ENCODE measurements around the gene ADAMTS16.

The ADAMTS16 gene

DNA sequence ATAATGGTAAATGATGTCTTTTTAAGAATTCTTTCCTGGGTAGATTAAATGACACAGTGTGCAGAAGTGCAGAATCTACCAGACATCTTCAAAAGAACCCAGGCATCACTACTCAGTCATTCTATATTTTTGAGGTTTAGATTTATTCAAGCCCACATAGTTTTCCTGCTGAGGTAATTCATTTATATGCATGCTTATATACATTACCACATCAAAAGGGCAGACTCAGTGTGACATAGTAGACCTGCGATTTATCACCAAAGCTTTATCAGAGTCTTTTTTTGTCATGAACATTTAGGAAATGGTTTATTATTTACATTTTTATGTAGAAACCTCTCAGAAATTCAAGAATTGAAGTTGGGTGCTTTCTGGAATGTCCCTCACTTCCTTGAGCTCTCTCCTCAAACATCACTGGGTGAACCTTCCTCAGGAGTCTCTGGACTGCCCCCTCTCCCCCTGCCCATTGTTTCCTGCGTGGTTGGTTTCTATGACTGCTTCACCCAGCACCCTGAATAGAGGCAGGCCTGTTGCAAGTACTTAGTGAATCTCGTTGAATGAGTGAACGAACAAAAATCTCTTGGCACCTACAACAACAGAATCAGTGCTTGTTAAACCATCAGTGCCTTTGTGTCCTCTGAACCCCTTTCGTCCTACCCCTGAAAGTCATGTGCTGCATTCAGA lies 42.5 kb downstream of the ADAMTS16 start:
- DNase-seq (ENCODE audit: low read depth, low spot score), result no peak

GRCh38 chr5:5183189-5183699 lies 43.1 kb downstream of the ADAMTS16 start:
- peak; percentile 58 for DNase-seq (ENCODE audit: low read depth, low spot score)

GRCh38 chr5:5183933-5184332 lies 43.8 kb downstream of the ADAMTS16 start:
- no peak for DNase-seq (ENCODE audit: low read depth, low spot score)

DNA sequence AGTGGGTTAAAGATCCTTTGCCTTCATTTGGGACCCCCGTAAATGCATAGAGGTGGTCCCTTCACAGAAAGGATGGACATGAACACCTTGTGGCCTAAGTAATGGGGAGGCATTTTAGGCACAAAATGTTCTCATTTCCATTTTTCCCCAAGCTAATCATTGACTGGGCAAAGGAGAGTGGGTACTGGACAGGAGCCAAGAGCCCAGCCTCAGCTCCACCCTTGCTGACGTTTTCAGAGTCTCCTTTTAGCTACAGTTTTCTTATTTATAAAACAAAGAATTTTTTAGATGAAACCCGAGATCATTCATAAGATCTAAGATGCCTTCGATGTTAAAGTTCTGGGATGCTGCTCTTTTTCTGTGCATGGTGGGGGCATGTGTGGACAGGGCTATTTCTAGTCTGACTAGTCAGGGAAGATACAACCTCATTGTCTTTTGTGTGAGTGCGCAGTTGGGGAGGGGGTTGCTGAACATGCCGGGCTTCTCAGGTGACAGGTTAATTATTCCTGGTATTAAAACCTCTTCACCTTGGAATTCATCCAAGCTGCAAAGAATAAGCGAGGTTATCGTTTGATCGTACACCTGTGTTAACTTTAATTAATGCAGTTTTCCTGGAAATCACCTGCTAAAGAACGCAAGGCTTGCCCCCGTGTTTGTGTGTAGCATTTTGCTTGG lies 48.4 kb downstream of the ADAMTS16 start:
- no peak for DNase-seq (ENCODE audit: low read depth, low spot score)

GRCh38 chr5:5189051-5189430 lies 48.9 kb downstream of the ADAMTS16 start:
- DNase-seq (ENCODE audit: low read depth, low spot score), result no peak

GRCh38 chr5:5191906-5192305 lies 51.8 kb downstream of the ADAMTS16 start:
- DNase-seq (ENCODE audit: low read depth, low spot score), result no peak

DNA sequence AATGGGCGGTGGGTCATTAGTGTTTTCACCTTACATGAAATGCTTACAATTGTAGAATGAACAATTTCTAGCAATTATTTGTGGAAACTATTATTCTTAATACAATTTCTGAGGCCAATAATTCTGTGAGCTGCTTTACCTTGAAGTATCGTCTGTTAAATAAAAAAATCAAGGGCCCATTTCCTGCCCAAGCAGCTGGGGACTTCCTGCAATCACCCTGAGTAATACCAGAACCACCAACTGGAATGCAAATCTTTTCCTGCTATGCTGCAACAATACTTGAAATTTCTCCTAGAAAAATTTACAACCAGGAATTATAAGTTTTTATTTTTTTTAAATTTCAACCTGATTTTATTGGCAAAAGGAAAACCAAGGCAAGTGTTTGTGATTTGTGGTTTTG lies 52.6 kb downstream of the ADAMTS16 start:
- DNase-seq (ENCODE audit: low read depth, low spot score), result no peak

GRCh38 chr5:5195128-5195918 lies 55.2 kb downstream of the ADAMTS16 start:
- no peak for DNase-seq (ENCODE audit: low read depth, low spot score)

DNA sequence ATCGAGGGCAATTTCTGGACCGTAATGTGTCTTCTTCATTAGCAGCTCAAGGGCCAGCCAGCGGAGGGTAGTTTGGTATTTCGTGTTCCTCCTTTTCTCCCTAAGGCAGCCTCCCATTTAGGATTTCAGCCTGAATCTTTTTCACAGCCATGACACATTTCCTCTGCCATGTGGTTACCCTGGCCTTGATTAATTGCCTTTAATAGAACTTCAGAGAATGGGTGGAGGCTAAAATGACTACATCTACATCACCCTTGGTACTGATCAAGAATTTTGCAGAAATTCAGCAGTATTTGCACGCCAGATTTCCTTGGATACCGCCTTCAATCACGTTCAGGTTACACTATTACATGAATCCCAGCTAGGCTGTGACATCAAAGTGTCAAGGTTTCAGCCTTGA lies 58.0 kb downstream of the ADAMTS16 start:
- no peak for DNase-seq (ENCODE audit: low read depth, low spot score)

GRCh38 chr5:5198815-5199214 lies 58.7 kb downstream of the ADAMTS16 start:
- DNase-seq (ENCODE audit: low read depth, low spot score), result no peak

DNA sequence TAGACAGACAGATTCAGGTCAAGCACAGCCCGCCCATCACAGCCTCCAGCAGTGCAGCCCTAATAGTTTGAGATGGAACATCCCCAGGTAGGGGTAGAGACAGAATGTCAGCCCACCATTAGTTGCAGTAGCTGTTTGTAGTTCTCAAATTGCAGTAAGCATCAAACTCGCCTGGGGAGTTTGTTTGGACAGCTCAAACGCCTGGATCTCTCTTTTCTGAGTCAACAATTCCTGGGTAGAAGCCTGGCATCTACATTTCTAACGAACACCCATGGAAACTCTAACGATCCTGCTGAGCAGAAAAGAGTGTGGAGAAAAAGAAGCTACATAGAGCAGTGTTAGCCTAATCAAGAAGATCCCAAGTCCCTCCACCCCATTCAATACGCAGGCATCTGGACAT lies 59.4 kb downstream of the ADAMTS16 start:
- peak; percentile 58 for DNase-seq (ENCODE audit: low read depth, low spot score)

GRCh38 chr5:5200133-5200532 lies 60.0 kb downstream of the ADAMTS16 start:
- peak; percentile 77 for DNase-seq (ENCODE audit: low read depth, low spot score)

- no peak for DNase-seq (ENCODE audit: low read depth, low spot score)
Measured at GRCh38 chr5:5202321-5202720, 62.2 kb downstream of the ADAMTS16 start.

DNA sequence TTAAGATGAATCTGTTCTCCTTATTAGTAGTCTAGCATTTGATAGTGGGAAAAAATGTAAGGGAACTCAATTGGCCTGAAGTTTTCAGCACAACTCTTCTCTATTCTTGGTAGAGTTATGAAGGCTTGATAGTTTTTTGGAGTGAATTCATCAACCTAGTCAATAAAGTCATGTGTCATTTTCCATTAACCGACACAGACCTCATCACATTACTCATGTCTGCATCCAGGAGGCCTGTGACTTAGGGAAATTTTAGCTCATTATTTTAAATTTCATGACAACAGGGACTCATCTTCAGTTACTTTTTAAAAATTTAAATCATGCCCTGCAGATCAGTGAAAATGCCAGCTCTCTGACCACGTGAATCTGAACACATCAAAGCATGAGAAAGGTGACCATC lies 63.3 kb downstream of the ADAMTS16 start:
- no peak for DNase-seq (ENCODE audit: low read depth, low spot score)

GRCh38 chr5:5207828-5208227 lies 67.7 kb downstream of the ADAMTS16 start:
- no peak for DNase-seq (ENCODE audit: low read depth, low spot score)

GRCh38 chr5:5209089-5209488 lies 69.0 kb downstream of the ADAMTS16 start:
- no peak for DNase-seq (ENCODE audit: low read depth, low spot score)

DNA sequence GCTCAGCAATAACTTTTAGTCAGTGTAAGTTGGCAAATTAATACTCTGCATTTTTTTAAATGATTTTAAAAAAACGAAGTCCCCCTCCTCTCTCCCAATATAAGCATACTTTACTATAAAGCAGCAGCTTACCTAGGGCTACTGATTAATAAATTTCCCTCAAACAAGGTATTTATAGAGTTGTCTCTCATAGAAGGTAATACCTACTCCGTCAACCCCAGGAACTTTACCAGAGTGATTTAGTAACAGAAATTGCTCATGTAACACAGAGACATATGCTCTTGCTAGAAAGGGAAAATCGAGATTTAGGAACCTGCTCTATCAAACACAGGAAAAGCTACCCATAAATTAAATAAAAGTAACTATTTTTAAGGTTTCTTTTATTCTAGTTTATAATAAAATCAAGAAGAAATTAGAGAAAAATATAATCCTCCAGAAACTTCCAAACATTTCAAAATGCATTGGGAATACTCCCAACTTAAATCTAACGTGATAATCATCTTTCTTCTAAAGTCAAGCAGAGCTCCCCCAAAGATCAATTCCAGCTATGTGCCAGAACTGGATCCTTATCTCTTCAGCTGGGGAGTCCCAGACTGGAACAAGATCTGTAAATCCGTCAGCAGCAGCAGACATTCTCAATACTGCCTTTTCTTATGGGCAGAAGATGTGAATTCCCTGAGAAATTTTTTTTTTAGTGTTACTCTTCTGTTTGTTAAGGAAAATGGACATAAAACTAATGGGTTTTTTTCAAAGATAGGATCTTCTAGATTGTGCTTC lies 69.6 kb downstream of the ADAMTS16 start:
- DNase-seq (ENCODE audit: low read depth, low spot score), result no peak

DNA sequence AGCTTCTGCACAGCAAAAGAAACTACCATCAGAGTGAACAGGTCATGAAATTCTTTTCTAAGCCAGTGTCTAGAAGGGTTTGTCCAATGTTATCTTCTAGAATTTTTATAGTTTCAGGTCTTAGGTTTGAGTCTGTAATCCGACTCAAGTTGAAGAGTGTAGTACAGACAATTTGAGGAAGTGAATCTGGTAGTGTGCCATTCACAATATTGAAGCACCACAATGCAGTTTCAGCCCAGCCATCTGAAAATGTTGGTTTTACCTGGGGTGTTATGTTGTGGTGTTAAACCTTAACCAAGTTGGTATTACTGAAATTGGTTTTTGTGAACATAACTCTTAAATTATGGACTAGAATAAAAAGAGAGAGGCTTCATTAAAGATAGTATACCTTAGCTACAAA lies 77.2 kb downstream of the ADAMTS16 start:
- no peak for DNase-seq (ENCODE audit: low read depth, low spot score)

- no peak for DNase-seq (ENCODE audit: low read depth, low spot score)
Measured at GRCh38 chr5:5218396-5218795, 78.3 kb downstream of the ADAMTS16 start.

GRCh38 chr5:5219541-5219940 lies 79.4 kb downstream of the ADAMTS16 start:
- DNase-seq (ENCODE audit: low read depth, low spot score), result no peak

DNA sequence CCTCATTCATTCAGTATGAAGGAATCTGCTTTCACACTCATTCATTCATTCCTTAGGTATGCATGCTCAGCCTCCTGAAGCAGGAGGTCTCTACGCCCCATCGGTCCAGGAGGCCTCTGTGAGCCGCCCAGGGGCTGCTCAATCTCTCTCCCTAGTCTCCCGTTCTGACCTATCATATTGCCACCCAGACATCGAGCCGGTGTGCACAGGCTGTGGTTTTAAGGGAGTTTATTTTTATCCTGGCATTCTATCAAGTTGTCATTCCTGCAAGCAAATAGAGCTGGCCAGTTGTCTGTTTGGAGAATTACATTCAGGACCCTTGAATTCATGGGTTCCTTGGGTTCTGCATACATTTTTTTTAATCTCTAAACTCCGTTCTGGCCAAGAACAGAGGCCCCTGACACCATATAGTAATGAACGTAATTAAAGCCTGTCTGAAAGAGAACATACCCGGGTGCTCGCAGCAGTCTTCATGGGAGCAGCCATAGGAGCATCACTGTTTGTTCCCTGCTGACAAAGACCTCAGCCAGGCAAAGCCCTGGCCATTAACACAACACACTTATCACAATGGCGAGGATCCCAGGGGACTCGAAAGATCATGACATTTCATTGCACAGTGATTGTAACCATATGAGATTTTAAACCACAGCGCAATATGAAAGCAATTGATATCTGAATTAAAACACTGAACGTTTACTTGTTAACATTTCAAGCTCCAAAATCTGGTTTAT lies 80.9 kb downstream of the ADAMTS16 start:
- DNase-seq (ENCODE audit: low read depth, low spot score), result no peak

Data from ELF-1 (cell line).